ENCODE results near the gene LIN52. TPM values are rescaled to one million over a fixed set of nuclear protein-coding genes. Genes with fewer than 3 reads are reported as not detected.

Gene LIN52
- total RNA-seq, 1 experiment from 2014 or later, result 10.6 TPM

GRCh38 chr14:74155749-74156148 is 71.0 kb downstream of the LIN52 start:
- H3K27me3 Mint-ChIP-seq (ENCODE audit: low read depth), result no peaks in the 10 kb centered on the region
- ATAC-seq (no peak), DNase-seq (ENCODE audit: low spot score) (no peak)
- H3K27ac Mint-ChIP-seq, result no peak overlapping the region
- no peaks in the 10 kb centered on the region for H3K9me3 Mint-ChIP-seq
- ChIA-PET POLR2A (no interaction called here), CTCF (no interaction called here)
- H3K36me3 Mint-ChIP-seq, result no peaks in the 10 kb centered on the region
- peaks cover 20% of the 10 kb centered on the region for H3K4me1 Mint-ChIP-seq
- no peak for TF ChIP-seq FOXK1 (CRISPR knock-in tag; IDR thresholded peaks at IDR 0.05)
- TF ChIP-seq ZNF263 (CRISPR knock-in tag; IDR thresholded peaks at IDR 0.05; ENCODE audit: low read depth), result no peak
- TF ChIP-seq HMGXB4 (CRISPR knock-in tag; IDR thresholded peaks at IDR 0.05), result no peak
- TF ChIP-seq NR2C2 (CRISPR knock-in tag; IDR thresholded peaks at IDR 0.05), result no peak
- TF ChIP-seq ETV6 (CRISPR knock-in tag; IDR thresholded peaks at IDR 0.05), result no peak
- TF ChIP-seq E2F1 (CRISPR knock-in tag; IDR thresholded peaks at IDR 0.05), result no peak
- no peak for TF ChIP-seq PREB (CRISPR knock-in tag; IDR thresholded peaks at IDR 0.05; ENCODE audit: borderline replicate concordance)
- no peak overlapping the region for H3K4me3 Mint-ChIP-seq

- H3K36me3 Mint-ChIP-seq, result peaks cover 5% of the 10 kb centered on the region; the same call in 1 of the 2 replicates
- POLR2A ChIA-PET, result no interaction called here
- CTCF ChIA-PET, result no interaction called here
- no peaks in the 10 kb centered on the region for H3K9me3 Mint-ChIP-seq
- no peak for DNase-seq (ENCODE audit: low spot score)
- H3K4me1 Mint-ChIP-seq, result peaks cover 11% of the 10 kb centered on the region
- H3K27ac Mint-ChIP-seq, result no peak overlapping the region
- no peaks in the 10 kb centered on the region for H3K27me3 Mint-ChIP-seq (ENCODE audit: low read depth)
- no peak for ATAC-seq
- H3K4me3 Mint-ChIP-seq, result no peak overlapping the region
- TF ChIP-seq ATF2 (CRISPR knock-in tag; IDR thresholded peaks at IDR 0.05; ENCODE audit: borderline replicate concordance, low read depth) (no peak), E2F4 (CRISPR knock-in tag; IDR thresholded peaks at IDR 0.05; ENCODE audit: borderline replicate concordance, low read depth) (no peak), ZBTB21 (CRISPR knock-in tag; IDR thresholded peaks at IDR 0.05; ENCODE audit: borderline replicate concordance) (no peak), ZNF423 (CRISPR knock-in tag; IDR thresholded peaks at IDR 0.05) (no peak), ZNF416 (CRISPR knock-in tag; IDR thresholded peaks at IDR 0.05) (no peak), USF1 (CRISPR knock-in tag; IDR thresholded peaks at IDR 0.05) (no peak), FOXK1 (CRISPR knock-in tag; IDR thresholded peaks at IDR 0.05) (no peak), AR (CRISPR knock-in tag; IDR thresholded peaks at IDR 0.05) (no peak), PRDM15 (CRISPR knock-in tag; IDR thresholded peaks at IDR 0.05) (no peak), CTCF (IDR thresholded peaks at IDR 0.05) (no peak), PRRX2 (CRISPR knock-in tag; IDR thresholded peaks at IDR 0.05) (no peak), RORB (CRISPR knock-in tag; IDR thresholded peaks at IDR 0.05) (no peak), SMAD4 (CRISPR knock-in tag; IDR thresholded peaks at IDR 0.05) (no peak)
Measured at GRCh38 chr14:74160763-74161162, 76.0 kb downstream of the LIN52 start.
